OCI-LY1 (cell line): ENCODE measurements around the gene RPL22L1.

Source experiments
- H2AFZ ChIP-seq: fragments of 200-600 bp; sonication (generic), shearing (Covaris generic); 2 replicates; pipeline ENCODE4 v1.6.0; 2014; ENCODE audit warnings: antibody characterized with exemption, mild to moderate bottlenecking, low read length
- H3F3A ChIP-seq: fragments of 200-600 bp; sonication (generic), shearing (Covaris generic); 2 replicates; pipeline ENCODE4 v1.6.0; 2014; ENCODE audit warnings: mild to moderate bottlenecking, antibody characterized with exemption, low read length, moderate library complexity; ENCODE audit not compliant: insufficient read depth
- H3K27ac ChIP-seq: fragments of 200-600 bp; sonication (generic); 2 replicates; pipeline ENCODE4 v1.5.1; 2014; ENCODE audit warnings: low read length, mixed run types, mild to moderate bottlenecking, low read depth; ENCODE audit not compliant: poor library complexity, severe bottlenecking
- H3K27me3 ChIP-seq: fragments of 200-600 bp; sonication (generic); 2 replicates; pipeline ENCODE4 v1.6.0; 2014; ENCODE audit warnings: antibody characterized with exemption, mild to moderate bottlenecking, low read length, moderate library complexity; ENCODE audit not compliant: insufficient read depth
- H3K36me3 ChIP-seq: fragments of 200-600 bp; sonication (generic); 2 replicates; pipeline ENCODE4 v1.6.1; 2014; ENCODE audit warnings: mild to moderate bottlenecking, antibody characterized with exemption, low read length, moderate library complexity, mixed read lengths; ENCODE audit not compliant: insufficient read depth
- H3K4me1 ChIP-seq: fragments of 200-600 bp; sonication (generic); 2 replicates; pipeline ENCODE4 v1.5.1; 2014; ENCODE audit warnings: mild to moderate bottlenecking, low read length, moderate library complexity; ENCODE audit not compliant: insufficient read depth, severe bottlenecking
- H3K4me2 ChIP-seq: fragments of 200-600 bp; sonication (generic), shearing (Covaris generic); 2 replicates; pipeline ENCODE4 v1.6.1; 2014; ENCODE audit warnings: low read length
- H3K4me3 ChIP-seq: fragments of 200-600 bp; sonication (generic); 2 replicates; pipeline ENCODE4 v1.5.1; 2014; ENCODE audit warnings: low read length, low read depth, mild to moderate bottlenecking, mixed read lengths; ENCODE audit not compliant: poor library complexity, severe bottlenecking
- H3K79me2 ChIP-seq: fragments of 200-600 bp; shearing (Covaris generic); 2 replicates; pipeline ENCODE4 v1.6.1; 2016; ENCODE audit warnings: mixed run types, low read length, mixed read lengths; ENCODE audit not compliant: insufficient read depth
- H3K9ac ChIP-seq: fragments of 200-600 bp; sonication (generic), shearing (Covaris generic); 2 replicates; pipeline ENCODE4 v1.6.1; 2014; ENCODE audit warnings: mild to moderate bottlenecking, low read length, mixed read lengths
- H3K9me2 ChIP-seq: fragments of 200-600 bp; sonication (generic), shearing (Covaris generic); 2 replicates; pipeline ENCODE4 v1.6.1; 2014; ENCODE audit warnings: low read depth, mild to moderate bottlenecking, low read length, mixed read lengths
- H3K9me3 ChIP-seq: fragments of 200-600 bp; shearing (Covaris generic); 2 replicates; pipeline ENCODE4 v1.6.1; 2014; ENCODE audit warnings: low read length, mixed read lengths
- H4K20me1 ChIP-seq: fragments of 200-600 bp; sonication (generic), shearing (Covaris generic); 2 replicates; pipeline ENCODE4 v1.6.0; 2016; ENCODE audit warnings: mild to moderate bottlenecking, low read length; ENCODE audit not compliant: insufficient read depth
- CTCF ChIP-seq: fragments of 200-600 bp; sonication (generic), shearing (Covaris generic); IDR thresholded peaks from 2 replicates; pipeline ENCODE4 v1.5.1; 2017; ENCODE audit warnings: mild to moderate bottlenecking, antibody characterized with exemption, low read length, moderate library complexity, mixed read lengths
- EZH2 ChIP-seq: fragments of 200-600 bp; sonication (generic), shearing (Covaris generic); IDR thresholded peaks from 2 replicates; pipeline ENCODE4 v1.8.0; 2017; ENCODE audit warnings: borderline replicate concordance, mixed run types, mild to moderate bottlenecking, antibody characterized with exemption, low read length, moderate library complexity, mixed read lengths

RPL22L1 gene

GRCh38 chr3:170862618-170863374 lies 7.2 kb downstream of the RPL22L1 start:
- Histone ChIP-seq H2AFZ (no peak overlapping the region), H3F3A (0 out of 2 replicates have a peak, but pooled peaks cover 4% of the 10 kb centered on the region), H3K4me3 (no peak overlapping the region)

DNA sequence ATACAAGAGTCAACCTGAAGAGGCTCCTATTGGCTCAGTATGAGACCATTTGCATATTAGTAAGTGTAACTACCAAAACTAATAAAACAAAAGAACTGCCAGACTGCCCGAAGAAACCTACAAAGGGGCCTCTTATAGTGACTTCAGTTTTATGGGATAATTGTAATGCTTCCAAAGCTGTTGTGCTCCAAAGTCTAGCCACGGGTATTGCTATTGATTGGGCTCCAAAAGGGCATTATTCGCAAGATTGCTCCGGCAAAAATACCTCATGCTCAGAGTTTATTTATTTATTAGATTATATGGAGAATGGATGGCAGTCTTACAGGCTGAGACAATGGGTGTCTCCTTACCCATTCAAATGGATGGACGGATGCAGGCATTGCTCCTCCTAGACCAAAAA lies 11.4 kb downstream of the RPL22L1 start:
- no peaks in the 10 kb centered on the region for H3K36me3 ChIP-seq
- no peak overlapping the region for H3K27ac ChIP-seq
- no peaks in the 10 kb centered on the region for H3K27me3 ChIP-seq
- H3K4me3 ChIP-seq: no peak overlapping the region
- H3K9me2 ChIP-seq: no peaks in the 10 kb centered on the region
- no peaks in the 10 kb centered on the region for H4K20me1 ChIP-seq
- H3K79me2 ChIP-seq: no peaks in the 10 kb centered on the region
- H3F3A ChIP-seq: no peaks in the 10 kb centered on the region
- H2AFZ ChIP-seq: no peak overlapping the region
- TF ChIP-seq CTCF (no peak), EZH2 (no peak)
- no peaks in the 10 kb centered on the region for H3K9me3 ChIP-seq
- no peak overlapping the region for H3K9ac ChIP-seq
- H3K4me2 ChIP-seq: no peak overlapping the region
- H3K4me1 ChIP-seq: no peaks in the 10 kb centered on the region

More at GRCh38 chr3:170862618-170863374, 7.2 kb downstream of the RPL22L1 start:
- TF ChIP-seq EZH2 (no peak), CTCF (no peak)
- no peak overlapping the region for H3K9ac ChIP-seq
- no peaks in the 10 kb centered on the region for H4K20me1 ChIP-seq
- no peaks in the 10 kb centered on the region for H3K27me3 ChIP-seq
- H3K9me2 ChIP-seq: no peaks in the 10 kb centered on the region
- H3K4me1 ChIP-seq: peaks cover 12% of the 10 kb centered on the region
- peaks cover under 1% of the 10 kb centered on the region; the same call in 1 of the 2 replicates for H3K79me2 ChIP-seq
- H3K36me3 ChIP-seq: peaks cover 26% of the 10 kb centered on the region
- H3K27ac ChIP-seq: no peak overlapping the region
- no peaks in the 10 kb centered on the region for H3K9me3 ChIP-seq
- H3K4me2 ChIP-seq: no peak overlapping the region

DNA sequence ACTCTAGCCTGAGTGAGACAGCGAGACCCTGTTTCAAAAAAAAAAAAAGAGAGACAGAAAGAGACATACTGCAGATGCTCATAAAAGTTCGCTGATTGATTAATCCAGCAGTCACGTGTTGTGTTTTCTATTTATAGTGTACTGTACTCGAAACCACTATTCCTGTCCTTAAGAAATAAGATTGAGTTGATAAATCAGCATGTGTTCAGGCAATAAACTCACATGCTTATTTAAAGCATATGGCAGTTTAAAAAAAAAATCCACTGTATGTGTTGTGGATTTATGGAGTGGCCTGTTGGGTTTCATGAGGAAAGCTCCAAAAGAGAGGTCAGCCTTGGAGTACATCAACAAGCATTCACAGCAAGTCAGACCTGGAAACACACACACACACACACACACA lies 17.7 kb downstream of the RPL22L1 start:
- H3F3A ChIP-seq: no peaks in the 10 kb centered on the region
- no peak for TF ChIP-seq CTCF
- TF ChIP-seq EZH2: no peak
- H3K4me1 ChIP-seq: no peaks in the 10 kb centered on the region
- no peak overlapping the region for H3K9ac ChIP-seq
- H3K79me2 ChIP-seq: no peaks in the 10 kb centered on the region
- no peaks in the 10 kb centered on the region for H3K36me3 ChIP-seq
- H3K4me3 ChIP-seq: no peak overlapping the region
- H3K4me2 ChIP-seq: no peak overlapping the region
- no peaks in the 10 kb centered on the region for H3K9me2 ChIP-seq
- H3K9me3 ChIP-seq: no peaks in the 10 kb centered on the region
- no peaks in the 10 kb centered on the region for H4K20me1 ChIP-seq
- no peaks in the 10 kb centered on the region for H3K27me3 ChIP-seq
- no peak overlapping the region for H2AFZ ChIP-seq
- H3K27ac ChIP-seq: no peak overlapping the region
